ENCODE results near the gene PACS2.

DNA sequence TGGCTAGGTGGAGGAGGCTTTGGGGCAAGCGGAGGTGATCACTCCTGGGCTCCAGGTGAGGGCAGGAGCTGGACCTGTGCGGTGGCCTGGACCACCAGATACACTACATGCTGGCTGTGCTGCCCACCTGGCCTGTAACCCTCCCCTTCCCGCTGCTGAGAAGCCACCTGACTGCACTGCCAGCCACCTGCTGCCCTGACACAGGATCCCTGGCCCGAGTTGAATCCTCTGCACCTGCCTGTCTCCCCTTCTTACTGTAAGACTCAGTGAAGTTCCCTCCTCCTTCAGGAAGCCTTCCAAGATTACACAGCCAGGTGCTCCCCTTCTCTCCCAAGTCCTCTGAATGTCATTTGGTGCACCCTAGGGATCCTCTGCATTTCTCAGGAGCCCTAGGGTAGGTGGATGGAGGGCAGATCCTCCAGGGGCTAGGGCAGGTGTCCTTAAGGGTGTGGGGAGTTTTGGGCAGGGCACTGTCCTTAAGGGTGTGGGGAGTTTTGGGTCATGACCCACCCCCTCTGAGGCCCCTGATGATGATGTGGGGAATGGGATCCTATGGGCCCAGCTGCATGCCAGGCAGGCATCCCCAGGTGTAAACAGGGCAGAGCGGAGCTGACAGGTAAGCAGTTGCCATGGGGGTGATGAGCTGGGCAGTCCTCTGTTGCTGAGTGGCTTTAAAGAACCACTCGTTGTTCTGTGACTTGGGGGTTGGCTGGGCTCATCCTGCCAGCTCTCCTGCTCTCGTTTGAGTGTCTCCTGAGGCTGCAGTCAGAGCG, 98.4 kb downstream of the PACS2 start:
- TF ChIP-seq RAD21 (IDR thresholded peaks at IDR 0.05; ENCODE audit: low read depth) (no peak), TAF1 (IDR thresholded peaks at IDR 0.05; ENCODE audit: low read depth) (no peak), REST (IDR thresholded peaks at IDR 0.05; ENCODE audit: low read depth) (no peak), MAX (IDR thresholded peaks at IDR 0.05) (no peak), YY1 (IDR thresholded peaks at IDR 0.05; ENCODE audit: low read depth) (no peak), CEBPB (IDR thresholded peaks at IDR 0.05) (no peak)
- TF ChIP-seq, protein P1, sequence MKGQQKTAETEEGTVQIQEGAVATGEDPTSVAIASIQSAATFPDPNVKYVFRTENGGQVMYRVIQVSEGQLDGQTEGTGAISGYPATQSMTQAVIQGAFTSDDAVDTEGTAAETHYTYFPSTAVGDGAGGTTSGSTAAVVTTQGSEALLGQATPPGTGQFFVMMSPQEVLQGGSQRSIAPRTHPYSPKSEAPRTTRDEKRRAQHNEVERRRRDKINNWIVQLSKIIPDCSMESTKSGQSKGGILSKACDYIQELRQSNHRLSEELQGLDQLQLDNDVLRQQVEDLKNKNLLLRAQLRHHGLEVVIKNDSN (IDR thresholded peaks at IDR 0.05), result no peak

Data from Ishikawa (cell line).